ENCODE measurements around the gene MTREX. TPM values are rescaled to one million over a fixed set of nuclear protein-coding genes. Genes with fewer than 3 reads are reported as not detected.
A peak's percentile ranks its signal among the peaks of the same experiment; 100 is the strongest.

The MTREX gene
- total RNA-seq, 1 donor from 2014 or later: 45.3 TPM

GRCh38 chr5:55446640-55447351 lies 139.0 kb downstream of the MTREX start:
- Mint-ChIP-seq H3K27me3 (ENCODE audit: low read depth) (no peaks in the 10 kb centered on the region), H3K4me1 (ENCODE audit: low read depth) (peaks cover 58% of the 10 kb centered on the region), H3K27ac (ENCODE audit: unreplicated experiment) (peak overlapping the region; percentile 82), H3K9me3 (ENCODE audit: low read depth) (no peaks in the 10 kb centered on the region), H3K4me3 (ENCODE audit: unreplicated experiment) (no peak overlapping the region), H3K36me3 (ENCODE audit: low read depth) (peaks cover 3% of the 10 kb centered on the region)
- TF ChIP-seq CTCF (IDR thresholded peaks at IDR 0.05): no peak
- no peak for DNase-seq (ENCODE audit: low spot score)

DNA sequence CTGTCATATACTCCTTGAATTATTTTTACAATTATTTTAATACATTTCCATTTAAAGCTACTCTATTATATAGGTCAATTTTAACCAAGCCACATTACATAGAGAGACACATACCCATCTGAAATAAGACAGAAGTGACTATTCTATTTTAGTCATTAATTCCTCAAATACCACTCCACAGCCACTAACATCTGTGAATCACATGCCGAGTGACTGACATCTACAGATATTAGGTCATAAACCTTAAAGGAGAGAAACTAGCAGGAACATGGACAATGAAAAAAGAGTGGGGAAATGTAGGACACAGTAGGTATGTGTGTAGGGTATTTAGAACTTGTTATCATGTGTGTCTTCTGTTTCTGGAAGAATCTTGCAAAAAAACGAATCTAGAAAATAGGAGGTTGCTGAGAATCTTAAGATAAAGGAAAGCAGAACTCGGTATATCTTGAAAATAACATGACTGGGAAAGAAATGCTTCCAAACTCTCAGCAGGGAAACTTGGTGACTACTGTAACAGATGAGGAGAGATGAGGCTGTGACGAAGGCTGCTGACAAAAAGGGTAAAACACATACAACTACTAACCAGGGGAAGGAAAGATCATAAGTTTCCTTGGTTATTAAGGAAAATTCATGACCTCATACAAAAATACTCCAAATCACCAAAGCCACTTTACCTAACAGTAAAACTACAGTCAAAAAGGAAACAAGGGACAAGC lies 142.4 kb downstream of the MTREX start:
- TF ChIP-seq CTCF (IDR thresholded peaks at IDR 0.05): no peak
- no peak for DNase-seq (ENCODE audit: low spot score)
- Mint-ChIP-seq H3K36me3 (ENCODE audit: low read depth) (no peaks in the 10 kb centered on the region), H3K27ac (ENCODE audit: unreplicated experiment) (peak overlapping the region; percentile 60), H3K4me1 (ENCODE audit: low read depth) (peaks cover 79% of the 10 kb centered on the region), H3K4me3 (ENCODE audit: unreplicated experiment) (no peak overlapping the region), H3K9me3 (ENCODE audit: low read depth) (no peaks in the 10 kb centered on the region), H3K27me3 (ENCODE audit: low read depth) (no peaks in the 10 kb centered on the region)

GRCh38 chr5:55451976-55452375 lies 144.2 kb downstream of the MTREX start:
- no peak overlapping the region for H3K27ac Mint-ChIP-seq (ENCODE audit: unreplicated experiment)
- no peaks in the 10 kb centered on the region for H3K9me3 Mint-ChIP-seq (ENCODE audit: low read depth)
- H3K36me3 Mint-ChIP-seq (ENCODE audit: low read depth): no peaks in the 10 kb centered on the region
- H3K27me3 Mint-ChIP-seq (ENCODE audit: low read depth): no peaks in the 10 kb centered on the region
- no peak overlapping the region for H3K4me3 Mint-ChIP-seq (ENCODE audit: unreplicated experiment)
- TF ChIP-seq CTCF (IDR thresholded peaks at IDR 0.05): no peak
- no peak for DNase-seq (ENCODE audit: low spot score)
- H3K4me1 Mint-ChIP-seq (ENCODE audit: low read depth): peaks cover 75% of the 10 kb centered on the region

GRCh38 chr5:55453211-55453610 lies 145.4 kb downstream of the MTREX start:
- no peak for DNase-seq (ENCODE audit: low spot score)
- TF ChIP-seq CTCF (IDR thresholded peaks at IDR 0.05): no peak
- H3K27ac Mint-ChIP-seq (ENCODE audit: unreplicated experiment): peak overlapping the region; percentile 29
- no peaks in the 10 kb centered on the region for H3K9me3 Mint-ChIP-seq (ENCODE audit: low read depth)
- H3K4me3 Mint-ChIP-seq (ENCODE audit: unreplicated experiment): no peak overlapping the region
- H3K4me1 Mint-ChIP-seq (ENCODE audit: low read depth): peaks cover 65% of the 10 kb centered on the region
- H3K27me3 Mint-ChIP-seq (ENCODE audit: low read depth): no peaks in the 10 kb centered on the region
- H3K36me3 Mint-ChIP-seq (ENCODE audit: low read depth): no peaks in the 10 kb centered on the region

- H3K36me3 Mint-ChIP-seq (ENCODE audit: low read depth): no peaks in the 10 kb centered on the region
- no peak for TF ChIP-seq CTCF (IDR thresholded peaks at IDR 0.05)
- H3K4me1 Mint-ChIP-seq (ENCODE audit: low read depth): peaks cover 55% of the 10 kb centered on the region
- no peak for DNase-seq (ENCODE audit: low spot score)
- H3K27me3 Mint-ChIP-seq (ENCODE audit: low read depth): no peaks in the 10 kb centered on the region
- peak overlapping the region; percentile 49 for H3K27ac Mint-ChIP-seq (ENCODE audit: unreplicated experiment)
- H3K9me3 Mint-ChIP-seq (ENCODE audit: low read depth): no peaks in the 10 kb centered on the region
- no peak overlapping the region for H3K4me3 Mint-ChIP-seq (ENCODE audit: unreplicated experiment)
Measured at GRCh38 chr5:55454282-55454681, 146.5 kb downstream of the MTREX start.

Measured in chondrocyte (in vitro differentiated cells).